Transverse colon (tissue), 4 donors: ENCODE data around the gene CKLF.

Experiments used
- EP300 ChIP-seq: sonication (generic); formaldehyde crosslinking; IDR thresholded peaks from one replicate; pipeline ENCODE4 v1.6.1; 2017; ENCODE audit warnings: antibody characterized with exemption, low read depth
- POLR2A ChIP-seq: fragments of 450-650 bp; IDR thresholded peaks from one replicate; pipeline ENCODE4 v1.6.1; 2016; ENCODE audit warnings: antibody characterized with exemption, mild to moderate bottlenecking, moderate library complexity
- POLR2AphosphoS5 ChIP-seq, 3 donors: sonication (generic); formaldehyde crosslinking; IDR thresholded peaks; one replicate each; pipeline ENCODE4 v1.6.1; 2016; ENCODE audit warnings: antibody characterized with exemption in 3 of 3
- TF ChIP-seq, protein P1 (sequence below), 5 experiments: fragments of 200-600 bp in 3 of 5; fragments of 450-650 bp in 2 of 5; sonication (generic) in 3 of 5; IDR thresholded peaks; 1 replicate in 2 of 5; 2 replicates in 3 of 5; pipeline ENCODE4 v1.5.1; 2016 to 2017; ENCODE audit warnings: antibody characterized with exemption in 5 of 5, inconsistent platforms in 3 of 5, mild to moderate bottlenecking in 2 of 5, moderate library complexity in 1 of 5

GRCh38 chr16:66512272-66513110 is 39.9 kb upstream of the CKLF start:
- TF ChIP-seq POLR2AphosphoS5 (IDR thresholded peaks at IDR 0.05) = no peak
- TF ChIP-seq, protein P1, sequence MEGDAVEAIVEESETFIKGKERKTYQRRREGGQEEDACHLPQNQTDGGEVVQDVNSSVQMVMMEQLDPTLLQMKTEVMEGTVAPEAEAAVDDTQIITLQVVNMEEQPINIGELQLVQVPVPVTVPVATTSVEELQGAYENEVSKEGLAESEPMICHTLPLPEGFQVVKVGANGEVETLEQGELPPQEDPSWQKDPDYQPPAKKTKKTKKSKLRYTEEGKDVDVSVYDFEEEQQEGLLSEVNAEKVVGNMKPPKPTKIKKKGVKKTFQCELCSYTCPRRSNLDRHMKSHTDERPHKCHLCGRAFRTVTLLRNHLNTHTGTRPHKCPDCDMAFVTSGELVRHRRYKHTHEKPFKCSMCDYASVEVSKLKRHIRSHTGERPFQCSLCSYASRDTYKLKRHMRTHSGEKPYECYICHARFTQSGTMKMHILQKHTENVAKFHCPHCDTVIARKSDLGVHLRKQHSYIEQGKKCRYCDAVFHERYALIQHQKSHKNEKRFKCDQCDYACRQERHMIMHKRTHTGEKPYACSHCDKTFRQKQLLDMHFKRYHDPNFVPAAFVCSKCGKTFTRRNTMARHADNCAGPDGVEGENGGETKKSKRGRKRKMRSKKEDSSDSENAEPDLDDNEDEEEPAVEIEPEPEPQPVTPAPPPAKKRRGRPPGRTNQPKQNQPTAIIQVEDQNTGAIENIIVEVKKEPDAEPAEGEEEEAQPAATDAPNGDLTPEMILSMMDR (IDR thresholded peaks at IDR 0.05) = no peak
- TF ChIP-seq POLR2A = no peak
- TF ChIP-seq EP300 = no peak
